ENCODE data around the gene RAB39A. TPM values are rescaled to one million over a fixed set of nuclear protein-coding genes. Genes with fewer than 3 reads are reported as not detected.
A peak's percentile ranks its signal among the peaks of the same experiment; 100 is the strongest.

RAB39A gene
- total and polyA plus RNA-seq, 12 donors, result 0.12 to 8.0 (median 1.7) TPM

DNA sequence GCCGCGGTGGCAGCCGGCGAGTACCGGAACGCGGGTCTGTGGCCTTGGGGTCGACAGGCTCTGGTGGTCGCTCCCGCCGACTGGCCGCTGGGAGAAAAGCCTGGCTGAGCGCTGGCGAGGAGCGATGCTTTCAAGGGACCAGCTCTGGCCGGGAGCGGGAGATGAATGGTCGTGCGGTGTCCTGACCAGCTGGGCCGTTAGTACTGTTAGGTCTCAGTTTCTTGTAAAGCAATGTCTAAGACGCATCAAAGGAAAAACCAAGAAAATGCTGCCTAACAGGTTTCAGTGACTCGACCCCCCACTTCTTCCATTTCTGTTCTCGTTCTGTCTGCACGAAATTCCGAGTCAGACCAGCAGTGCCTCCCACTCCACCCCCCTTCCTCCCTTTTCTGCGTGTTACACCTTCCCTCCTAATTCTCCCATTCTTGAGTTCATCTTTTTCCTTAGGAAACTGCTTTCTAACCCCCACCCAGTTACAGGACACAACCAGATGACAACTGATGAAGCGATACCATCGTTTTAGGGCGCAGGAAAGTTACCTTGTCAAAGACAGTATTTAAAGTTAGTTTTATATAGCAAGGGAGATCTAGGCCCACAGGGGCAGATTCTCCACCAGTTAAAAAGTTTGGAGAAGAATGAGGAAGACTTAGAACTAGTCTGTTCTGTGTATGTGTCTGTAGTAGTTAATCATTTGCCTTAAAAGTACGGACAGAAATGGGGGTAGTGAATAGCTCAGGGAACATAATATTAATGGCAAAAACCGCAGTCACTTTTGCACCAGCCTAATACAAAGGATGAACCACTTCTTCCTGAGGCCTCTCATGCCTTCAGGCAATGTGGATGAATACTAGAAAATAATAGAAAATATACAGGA, 81.5 kb downstream of the RAB39A start:
- Histone ChIP-seq H3K9me3 (replicated peaks in 1 of 3) (no peaks in the 10 kb centered on the region), H3K27me3 (no peaks in the 10 kb centered on the region), H3K4me1 (replicated peaks in 1 of 2) (peaks cover 22 to 47% of the 10 kb centered on the region in 2 donors), H3K27ac (peak overlapping the region in 4 of 5 donors; percentile 97 to 98 (median 98)), H3K36me3 (replicated peaks in 1 of 2) (no peaks in the 10 kb centered on the region), H3K4me3 (peak overlapping the region; percentile 46 to 99 (median 96))
- 1 to 2% (median 2%) methylated on average over 25 to 31 of the region's 31 CpGs for WGBS, 4 donors
- peak in 3 of 7 donors; percentile 23 to 25 (median 23) for DNase-seq
- TF ChIP-seq POLR2A (IDR thresholded peaks at IDR 0.05), result no peak
- TF ChIP-seq, protein P1, sequence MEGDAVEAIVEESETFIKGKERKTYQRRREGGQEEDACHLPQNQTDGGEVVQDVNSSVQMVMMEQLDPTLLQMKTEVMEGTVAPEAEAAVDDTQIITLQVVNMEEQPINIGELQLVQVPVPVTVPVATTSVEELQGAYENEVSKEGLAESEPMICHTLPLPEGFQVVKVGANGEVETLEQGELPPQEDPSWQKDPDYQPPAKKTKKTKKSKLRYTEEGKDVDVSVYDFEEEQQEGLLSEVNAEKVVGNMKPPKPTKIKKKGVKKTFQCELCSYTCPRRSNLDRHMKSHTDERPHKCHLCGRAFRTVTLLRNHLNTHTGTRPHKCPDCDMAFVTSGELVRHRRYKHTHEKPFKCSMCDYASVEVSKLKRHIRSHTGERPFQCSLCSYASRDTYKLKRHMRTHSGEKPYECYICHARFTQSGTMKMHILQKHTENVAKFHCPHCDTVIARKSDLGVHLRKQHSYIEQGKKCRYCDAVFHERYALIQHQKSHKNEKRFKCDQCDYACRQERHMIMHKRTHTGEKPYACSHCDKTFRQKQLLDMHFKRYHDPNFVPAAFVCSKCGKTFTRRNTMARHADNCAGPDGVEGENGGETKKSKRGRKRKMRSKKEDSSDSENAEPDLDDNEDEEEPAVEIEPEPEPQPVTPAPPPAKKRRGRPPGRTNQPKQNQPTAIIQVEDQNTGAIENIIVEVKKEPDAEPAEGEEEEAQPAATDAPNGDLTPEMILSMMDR (IDR thresholded peaks at IDR 0.05), result no peak
- intact Hi-C loops (cut with DNase I), result loop anchor here in 1 of 2 donors (10.0 kb wide), 1 partner anchor 95 kb away; no protein-coding TSS in a partner anchor

DNA sequence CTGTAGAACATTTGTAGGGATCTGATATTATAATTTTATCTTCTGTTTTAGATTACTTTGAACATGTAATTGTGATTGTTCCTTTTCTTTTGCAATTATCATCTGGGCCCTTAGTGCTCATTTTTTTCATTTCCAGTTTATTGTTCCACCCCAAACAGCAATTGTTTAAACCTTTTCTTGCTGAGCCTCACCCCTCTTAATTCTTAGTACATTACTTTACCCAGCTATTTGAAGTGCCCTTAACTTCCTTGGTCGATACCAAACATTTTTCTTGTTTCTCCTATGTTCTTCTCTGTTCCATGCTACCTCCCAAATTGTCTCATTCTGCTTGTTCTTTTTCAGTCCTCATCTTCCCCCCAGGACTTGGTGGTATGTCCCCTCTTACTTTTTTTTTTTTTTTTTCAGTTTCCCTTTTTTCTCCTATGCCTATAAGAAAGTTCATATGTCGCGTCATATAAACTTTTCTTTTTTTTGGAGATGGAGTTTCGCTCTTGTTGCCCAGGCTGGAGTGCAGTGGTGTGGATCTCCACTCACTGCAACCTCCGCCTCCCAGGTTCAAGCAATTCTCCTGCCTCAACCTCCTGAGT, 84.0 kb downstream of the RAB39A start:
- no peaks in the 10 kb centered on the region for H3K27me3 ChIP-seq
- H3K27ac ChIP-seq, result no peak overlapping the region
- WGBS, 4 donors, result 92 to 98% (median 96%) methylated on average over 5 of the region's 5 CpGs
- no peaks in the 10 kb centered on the region for H3K36me3 ChIP-seq (replicated peaks in 1 of 2)
- no peak for DNase-seq
- H3K4me3 ChIP-seq, result no peak overlapping the region
- H3K4me1 ChIP-seq (replicated peaks in 1 of 2), result peaks cover 22 to 50% of the 10 kb centered on the region in 2 donors
- H3K9me3 ChIP-seq (replicated peaks in 1 of 3), result no peaks in the 10 kb centered on the region
- TF ChIP-seq POLR2A (IDR thresholded peaks at IDR 0.05), result no peak
- TF ChIP-seq, protein P1 (IDR thresholded peaks at IDR 0.05), result no peak
- intact Hi-C loops (cut with DNase I), result loop anchor here in 1 of 2 donors (10.0 kb wide), 1 partner anchor 93 kb away; no protein-coding TSS in a partner anchor

Other genes with a start within 250 kb of the RAB39A start
- gene SLN, start 216.4 kb upstream of the RAB39A start, total RNA-seq, result 1 to 10 TPM in 2 of 9 donors, under 1 TPM in 1, not detected in 6; 0.33 to 3.2 (median 1.1) TPM
- gene SLN, start 216.4 kb upstream of the RAB39A start, polyA plus RNA-seq, result 10 to 100 TPM in 1 of 3 donors, 1 to 10 TPM in 2; 1.8 to 13.0 (median 5.3) TPM
- gene SLC35F2, start 69.7 kb upstream of the RAB39A start, total RNA-seq, result 1 to 10 TPM in 7 of 9 donors, under 1 TPM in 2; 0.33 to 6.3 (median 1.5) TPM
- gene SLC35F2, start 69.7 kb upstream of the RAB39A start, polyA plus RNA-seq, result 1 to 10 TPM; 1.6 to 3.2 (median 1.6) TPM
- gene CUL5, start 80.5 kb downstream of the RAB39A start, total RNA-seq, result 100 to 1,000 TPM in 1 of 9 donors, 10 to 100 TPM in 8; 16.0 to 114 (median 41.6) TPM
- 10 to 100 TPM in 1 of 3 donors, 1 to 10 TPM in 2; 4.2 to 28.9 (median 5.4) TPM for gene CUL5, start 80.5 kb downstream of the RAB39A start, polyA plus RNA-seq
- gene ACAT1, start 193.1 kb downstream of the RAB39A start, total RNA-seq, result 100 to 1,000 TPM; 157 to 777 (median 226) TPM
- gene ACAT1, start 193.1 kb downstream of the RAB39A start, polyA plus RNA-seq, result 100 to 1,000 TPM in 2 of 3 donors, 10 to 100 TPM in 1; 56.3 to 222 (median 106) TPM

Measured in adrenal gland (tissue), 12 donors.